Neural cell (in vitro differentiated cells): ENCODE measurements around the gene IGFBP4. TPM values are rescaled to one million over a fixed set of nuclear protein-coding genes. Genes with fewer than 3 reads are reported as not detected.

Source experiments
- H2AFZ ChIP-seq: fragments of 200-600, 300-800 bp; sonication (generic), shearing (Covaris generic); 2 replicates; pipeline ENCODE4 v1.6.0; 2014; ENCODE audit warnings: low read depth, mild to moderate bottlenecking, antibody characterized with exemption, low read length, moderate library complexity
- H3F3A ChIP-seq: fragments of 200-600 bp; shearing (Covaris generic); 2 replicates; pipeline ENCODE4 v1.6.1; 2016; ENCODE audit warnings: mild to moderate bottlenecking, moderate library complexity, mixed read lengths, antibody characterized with exemption, low read length; ENCODE audit not compliant: insufficient read depth, poor library complexity, severe bottlenecking
- H3K27ac ChIP-seq: fragments of 200-600, 300-800 bp; sonication (generic), shearing (Covaris generic); 2 replicates; pipeline ENCODE4 v1.5.1; 2014; ENCODE audit warnings: mild to moderate bottlenecking, low read length, moderate library complexity
- H3K27me3 ChIP-seq: fragments of 300-800, 200-600 bp; sonication (generic), shearing (Covaris generic); 2 replicates; pipeline ENCODE4 v1.6.0; 2014; ENCODE audit warnings: mild to moderate bottlenecking, low read depth, low read length, moderate library complexity; ENCODE audit not compliant: insufficient read depth
- H3K36me3 ChIP-seq: fragments of 300-800, 200-600 bp; sonication (generic), shearing (Covaris generic); 2 replicates; pipeline ENCODE4 v1.5.1; 2014; ENCODE audit warnings: mild to moderate bottlenecking, antibody characterized with exemption, low read length, moderate library complexity; ENCODE audit not compliant: insufficient read depth
- H3K4me2 ChIP-seq: fragments of 300-800, 200-600 bp; sonication (generic), shearing (Covaris generic); 2 replicates; pipeline ENCODE4 v1.6.0; 2014; ENCODE audit warnings: mild to moderate bottlenecking, low read length
- H3K4me3 ChIP-seq: fragments of 300-800, 200-600 bp; sonication (generic), shearing (Covaris generic); 2 replicates; pipeline ENCODE4 v1.5.1; 2014; ENCODE audit warnings: mild to moderate bottlenecking, low read length, moderate library complexity
- H3K79me2 ChIP-seq: fragments of 200-600 bp; shearing (Covaris generic); replicated peaks from 2 replicates; pipeline ENCODE4 v1.6.0; 2014; ENCODE audit warnings: mild to moderate bottlenecking, low read length, moderate library complexity; ENCODE audit not compliant: insufficient read depth
- H3K9ac ChIP-seq: fragments of 300-800, 200-600 bp; sonication (generic), shearing (Covaris generic); 2 replicates; pipeline ENCODE4 v1.6.1; 2016; ENCODE audit warnings: mild to moderate bottlenecking, low read length, mixed read lengths
- H3K9me2 ChIP-seq: fragments of 200-600 bp; shearing (Covaris generic); 2 replicates; pipeline ENCODE4 v1.6.1; 2016; ENCODE audit warnings: mild to moderate bottlenecking, low read length, mixed read lengths; ENCODE audit not compliant: insufficient read depth
- H3K9me3 ChIP-seq: fragments of 200-600, 300-800 bp; sonication (generic), shearing (Covaris generic); 2 replicates; pipeline ENCODE4 v1.6.1; 2016; ENCODE audit warnings: mild to moderate bottlenecking, mixed run types, low read length, moderate library complexity, mixed read lengths
- H4K20me1 ChIP-seq: fragments of 200-600 bp; shearing (Covaris generic); 2 replicates; pipeline ENCODE4 v1.6.1; 2016; ENCODE audit warnings: mild to moderate bottlenecking, mixed run types; ENCODE audit not compliant: insufficient read depth
- EP300 ChIP-seq: fragments of 450-650 bp; conservative IDR thresholded peaks from 2 replicates; pipeline ENCODE4 v1.6.1; 2014; ENCODE audit warnings: antibody characterized with exemption, mild to moderate bottlenecking, moderate library complexity; ENCODE audit not compliant: poor library complexity, severe bottlenecking
- EZH2 ChIP-seq: fragments of 200-600, 300-800 bp; shearing (Covaris generic), sonication (generic); IDR thresholded peaks from 2 replicates; pipeline ENCODE4 v1.6.1; 2014; ENCODE audit warnings: antibody characterized with exemption, low read length, borderline replicate concordance, mild to moderate bottlenecking; ENCODE audit not compliant: insufficient read depth, poor library complexity, severe bottlenecking
- MXI1 ChIP-seq: fragments of 450-650 bp; conservative IDR thresholded peaks from 2 replicates; pipeline ENCODE4 v1.6.1; 2014; ENCODE audit warnings: antibody characterized with exemption, mild to moderate bottlenecking; ENCODE audit not compliant: poor library complexity, severe bottlenecking
- POLR2AphosphoS5 ChIP-seq: IDR thresholded peaks from 2 replicates; pipeline ENCODE4 v1.6.1; 2012
- RAD21 ChIP-seq: fragments of 450-650 bp; conservative IDR thresholded peaks from 2 replicates; pipeline ENCODE4 v1.6.1; 2014; ENCODE audit warnings: antibody characterized with exemption, mild to moderate bottlenecking, moderate library complexity
- REST ChIP-seq: IDR thresholded peaks from 2 replicates; pipeline ENCODE4 v1.6.1; 2012; ENCODE audit warnings: borderline replicate concordance
- SMC3 ChIP-seq: fragments of 450-650 bp; conservative IDR thresholded peaks from 2 replicates; pipeline ENCODE4 v1.6.1; 2014; ENCODE audit warnings: antibody characterized with exemption, mild to moderate bottlenecking, moderate library complexity; ENCODE audit not compliant: poor library complexity
- TAF1 ChIP-seq: IDR thresholded peaks from 2 replicates; pipeline ENCODE4 v1.6.1; 2012; ENCODE audit warnings: low read depth
- polyA plus RNA-seq: library from polyadenylated mRNA; depleted of rRNA; stranded (reverse); fragments of >200 nt; gene quantifications from 2 replicates; pipeline ENCODE4 v1.2.3, GENCODE V29; 2014
- TF ChIP-seq, protein P1 (sequence below): fragments of 450-650 bp; IDR thresholded peaks from 2 replicates; pipeline ENCODE4 v1.5.1; 2014; ENCODE audit warnings: antibody characterized with exemption, mild to moderate bottlenecking, moderate library complexity; ENCODE audit not compliant: poor library complexity, severe bottlenecking

Gene IGFBP4
- polyA plus RNA-seq, 1 donor from 2014 or later, result 1.3 TPM

DNA sequence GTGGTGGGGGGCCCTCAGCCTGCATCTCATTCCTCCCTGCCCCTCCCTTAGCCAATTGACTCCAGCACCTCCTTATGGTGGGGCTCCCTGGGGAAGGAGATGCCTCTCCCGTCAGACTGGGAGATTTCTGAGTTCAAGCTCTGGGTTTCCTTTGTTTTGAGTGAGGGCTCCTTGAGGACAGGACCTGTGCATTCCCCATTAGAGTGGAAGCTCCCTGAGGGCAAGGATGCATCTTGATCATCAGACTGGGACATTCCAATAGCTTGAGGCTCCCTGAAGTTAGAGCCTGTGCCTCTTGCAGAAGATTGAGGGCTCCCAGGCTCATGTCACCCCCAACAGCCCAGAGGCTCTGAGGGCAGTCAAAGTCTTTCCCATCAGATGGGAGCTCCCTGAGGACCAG lies 34.5 kb downstream of the IGFBP4 start:
- Histone ChIP-seq H3K4me3 (no peak overlapping the region), H3K27me3 (no peaks in the 10 kb centered on the region), H3K9ac (no peak overlapping the region), H3K36me3 (no peaks in the 10 kb centered on the region), H3K27ac (no peak overlapping the region), H3K4me2 (no peak overlapping the region), H2AFZ (no peak overlapping the region), H3K9me3 (no peaks in the 10 kb centered on the region), H4K20me1 (no peaks in the 10 kb centered on the region), H3K79me2 (no peaks in the 10 kb centered on the region), H3K9me2 (no peaks in the 10 kb centered on the region), H3F3A (no peaks in the 10 kb centered on the region)
- TF ChIP-seq RAD21, result no peak
- no peak for TF ChIP-seq TAF1
- no peak for TF ChIP-seq SMC3
- TF ChIP-seq POLR2AphosphoS5, result no peak
- TF ChIP-seq, protein P1, sequence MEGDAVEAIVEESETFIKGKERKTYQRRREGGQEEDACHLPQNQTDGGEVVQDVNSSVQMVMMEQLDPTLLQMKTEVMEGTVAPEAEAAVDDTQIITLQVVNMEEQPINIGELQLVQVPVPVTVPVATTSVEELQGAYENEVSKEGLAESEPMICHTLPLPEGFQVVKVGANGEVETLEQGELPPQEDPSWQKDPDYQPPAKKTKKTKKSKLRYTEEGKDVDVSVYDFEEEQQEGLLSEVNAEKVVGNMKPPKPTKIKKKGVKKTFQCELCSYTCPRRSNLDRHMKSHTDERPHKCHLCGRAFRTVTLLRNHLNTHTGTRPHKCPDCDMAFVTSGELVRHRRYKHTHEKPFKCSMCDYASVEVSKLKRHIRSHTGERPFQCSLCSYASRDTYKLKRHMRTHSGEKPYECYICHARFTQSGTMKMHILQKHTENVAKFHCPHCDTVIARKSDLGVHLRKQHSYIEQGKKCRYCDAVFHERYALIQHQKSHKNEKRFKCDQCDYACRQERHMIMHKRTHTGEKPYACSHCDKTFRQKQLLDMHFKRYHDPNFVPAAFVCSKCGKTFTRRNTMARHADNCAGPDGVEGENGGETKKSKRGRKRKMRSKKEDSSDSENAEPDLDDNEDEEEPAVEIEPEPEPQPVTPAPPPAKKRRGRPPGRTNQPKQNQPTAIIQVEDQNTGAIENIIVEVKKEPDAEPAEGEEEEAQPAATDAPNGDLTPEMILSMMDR, result no peak

DNA sequence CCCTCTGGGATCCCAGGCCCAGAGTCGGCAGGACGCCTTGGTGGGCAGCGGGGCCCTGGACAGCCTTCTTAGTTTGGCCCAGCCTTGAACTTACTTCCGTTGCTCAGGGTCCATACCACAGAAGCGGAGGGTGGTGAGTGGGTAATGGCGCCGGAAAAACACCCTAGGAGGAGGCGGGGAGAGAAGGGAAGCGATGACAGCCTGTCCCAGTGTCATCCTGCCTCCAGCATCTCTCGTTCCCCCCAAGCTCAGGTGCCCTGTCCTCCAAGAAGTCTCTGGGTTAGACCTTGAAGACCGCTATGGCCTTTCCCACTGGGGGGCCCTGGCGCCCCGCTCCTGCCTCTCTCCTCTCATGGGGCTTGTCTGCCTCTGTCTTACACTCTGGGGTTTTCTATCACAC lies 35.2 kb downstream of the IGFBP4 start:
- no peaks in the 10 kb centered on the region for H3K36me3 ChIP-seq
- no peaks in the 10 kb centered on the region for H3K27me3 ChIP-seq
- TF ChIP-seq POLR2AphosphoS5 (no peak), TAF1 (no peak), SMC3 (no peak), EZH2 (no peak), RAD21 (no peak), MXI1 (no peak), EP300 (no peak), REST (no peak)
- TF ChIP-seq, protein P1, result no peak
- no peak overlapping the region for H3K9ac ChIP-seq
- H3K4me3 ChIP-seq, result no peak overlapping the region
- H3K9me2 ChIP-seq, result no peaks in the 10 kb centered on the region
- no peaks in the 10 kb centered on the region for H3K9me3 ChIP-seq
- no peaks in the 10 kb centered on the region for H3F3A ChIP-seq
- no peak overlapping the region for H3K4me2 ChIP-seq
- H2AFZ ChIP-seq, result no peak overlapping the region
- no peak overlapping the region for H3K27ac ChIP-seq
- H4K20me1 ChIP-seq, result no peaks in the 10 kb centered on the region
- no peaks in the 10 kb centered on the region for H3K79me2 ChIP-seq
